PFSK-1 (cell line): ENCODE data around the gene EGFL7.

Source experiments
- POLR2AphosphoS5 ChIP-seq: IDR thresholded peaks from 2 replicates; pipeline ENCODE4 v1.6.1; 2012; ENCODE audit warnings: low read depth, mild to moderate bottlenecking, control low read depth, low read length, moderate library complexity
- REST ChIP-seq, 2 experiments: IDR thresholded peaks; 2 replicates each; pipeline versions ENCODE4 v1.6.1 to v1.8.0; 2011 to 2012; ENCODE audit warnings: low read depth in 2 of 2, low read length in 2 of 2, control low read depth in 1 of 2, inconsistent platforms in 1 of 2, mild to moderate bottlenecking in 1 of 2, moderate library complexity in 1 of 2; ENCODE audit not compliant: insufficient read depth in 1 of 2

DNA sequence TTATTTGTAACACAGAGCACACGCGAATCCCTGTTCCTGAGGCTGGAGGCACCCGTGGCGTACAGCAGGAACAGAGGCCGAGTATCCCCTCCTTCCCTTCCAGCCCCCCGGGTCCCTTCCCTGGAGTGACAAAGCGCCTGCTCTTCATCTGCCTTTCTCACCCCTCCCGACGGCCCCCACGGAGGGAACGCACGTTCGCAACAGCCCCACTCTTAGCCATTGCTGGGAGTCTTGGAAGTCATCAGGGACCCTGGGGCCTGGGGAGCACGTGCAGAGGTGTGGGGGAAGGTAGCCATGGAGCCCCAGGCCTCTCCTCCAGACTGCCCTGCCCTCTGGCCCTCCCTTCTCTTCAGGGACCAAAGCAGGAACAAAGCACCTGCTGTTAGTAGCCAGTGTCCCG lies 22.1 kb downstream of the EGFL7 start:
- TF ChIP-seq REST (IDR thresholded peaks at IDR 0.05; ENCODE audit: insufficient read depth in 1 of 2, low read depth in 2 of 2, low read length in 2 of 2) (no peak), POLR2AphosphoS5 (no peak)
